ENCODE data around the gene DOK7.

The DOK7 gene

GRCh38 chr4:3476936-3477749, 14.0 kb downstream of the DOK7 start:
- DNase-seq, result no peak

GRCh38 chr4:3477750-3478430, 14.8 kb downstream of the DOK7 start:
- no peak for DNase-seq

GRCh38 chr4:3478446-3479357, 15.6 kb downstream of the DOK7 start:
- DNase-seq, result no peak

- DNase-seq, result no peak
Measured at GRCh38 chr4:3479358-3480101, 16.4 kb downstream of the DOK7 start.

- peak; percentile 91 for DNase-seq
Measured at GRCh38 chr4:3480528-3481112, 17.5 kb downstream of the DOK7 start.

- no peak for DNase-seq
Measured at GRCh38 chr4:3481113-3481531, 18.0 kb downstream of the DOK7 start.

GRCh38 chr4:3481783-3482393, 18.8 kb downstream of the DOK7 start:
- no peak for DNase-seq

GRCh38 chr4:3482707-3483106, 19.6 kb downstream of the DOK7 start:
- DNase-seq, result no peak

- DNase-seq, result no peak
Measured at GRCh38 chr4:3483471-3483921, 20.4 kb downstream of the DOK7 start.

GRCh38 chr4:3484057-3484973, 21.2 kb downstream of the DOK7 start:
- no peak for DNase-seq

- DNase-seq, result no peak
Measured at GRCh38 chr4:3485011-3485791, 22.1 kb downstream of the DOK7 start.

GRCh38 chr4:3485886-3486540, 22.9 kb downstream of the DOK7 start:
- no peak for DNase-seq

GRCh38 chr4:3486541-3487540, 23.7 kb downstream of the DOK7 start:
- no peak for DNase-seq

GRCh38 chr4:3487861-3488260, 24.8 kb downstream of the DOK7 start:
- no peak for DNase-seq

GRCh38 chr4:3488820-3489219, 25.7 kb downstream of the DOK7 start:
- no peak for DNase-seq

- no peak for DNase-seq
Measured at GRCh38 chr4:3489451-3489962, 26.4 kb downstream of the DOK7 start.

GRCh38 chr4:3491681-3492405, 28.7 kb downstream of the DOK7 start:
- DNase-seq, result no peak

Data from right forelimb (tissue), 1 donor.